Measurements from ENCODE around the gene CCDC88A.

GRCh38 chr2:55403256-55403998 lies 16.2 kb downstream of the CCDC88A start:
- TF ChIP-seq CTCF (IDR thresholded peaks at IDR 0.05) (no peak), POLR2A (IDR thresholded peaks at IDR 0.05) (no peak)

All from body of pancreas (tissue), 4 donors.